Stimulated activated effector memory CD8-positive, alpha-beta T cell treated with anti-CD3 and anti-CD28 coated beads, Interleukin-12 subunit alpha, Interleukin-12 subunit beta, amount 100 ng/mL, for 72 hours (primary cell): ENCODE measurements around the gene POLD2.
A peak's percentile ranks its signal among the peaks of the same experiment; 100 is the strongest.

Experiments
- ATAC-seq: fragments of 150-1000 bp; cut with Tn5 transposase; 2 replicates; pipeline ENCODE4 v1.10.0; 2021
- DNase-seq, 2 donors: peaks; one replicate each; pipeline ENCODE4 v3.0.0; 2021 to 2022; ENCODE audit warnings: low spot score in 2 of 2
- H3K27ac Mint-ChIP-seq: one replicate; pipeline ENCODE4 v1.8.0; 2022; ENCODE audit warnings: mild to moderate bottlenecking, mixed read lengths
- H3K36me3 Mint-ChIP-seq: one replicate; pipeline ENCODE4 v1.8.0; 2022; ENCODE audit warnings: mild to moderate bottlenecking, mixed read lengths
- H3K4me1 Mint-ChIP-seq: one replicate; pipeline ENCODE4 v1.8.0; 2022; ENCODE audit warnings: mixed read lengths
- H3K4me3 Mint-ChIP-seq: one replicate; pipeline ENCODE4 v1.8.0; 2022; ENCODE audit warnings: mild to moderate bottlenecking, mixed read lengths
- H3K9me3 Mint-ChIP-seq: one replicate; pipeline ENCODE4 v1.8.0; 2022; ENCODE audit warnings: mixed read lengths

POLD2 gene

DNA sequence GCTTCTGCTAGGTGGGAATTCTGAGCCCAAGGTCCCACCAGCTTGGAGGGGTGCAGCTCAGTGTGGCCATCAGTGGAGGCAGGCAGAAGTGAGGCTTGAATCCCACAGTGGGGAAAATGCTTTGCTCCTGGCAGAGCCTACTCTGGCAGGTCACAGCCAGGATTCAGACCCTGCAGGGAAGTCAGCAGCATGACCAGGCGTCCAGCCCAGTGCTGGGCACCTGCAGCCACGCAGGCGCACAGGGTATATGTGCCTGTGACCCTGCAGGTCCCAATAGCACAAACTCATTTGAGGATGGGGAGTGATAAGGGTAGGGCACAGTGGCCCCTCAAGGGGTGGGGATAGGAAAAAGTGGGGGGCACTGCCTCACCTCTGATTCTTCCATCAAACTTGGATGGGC, 27.6 kb downstream of the POLD2 start:
- no peak for ATAC-seq
- peaks cover 10% of the 10 kb centered on the region for H3K4me1 Mint-ChIP-seq
- H3K36me3 Mint-ChIP-seq, result no peaks in the 10 kb centered on the region
- no peak for DNase-seq
- no peak overlapping the region for H3K4me3 Mint-ChIP-seq
- H3K27ac Mint-ChIP-seq, result no peak overlapping the region
- no peaks in the 10 kb centered on the region for H3K9me3 Mint-ChIP-seq

DNA sequence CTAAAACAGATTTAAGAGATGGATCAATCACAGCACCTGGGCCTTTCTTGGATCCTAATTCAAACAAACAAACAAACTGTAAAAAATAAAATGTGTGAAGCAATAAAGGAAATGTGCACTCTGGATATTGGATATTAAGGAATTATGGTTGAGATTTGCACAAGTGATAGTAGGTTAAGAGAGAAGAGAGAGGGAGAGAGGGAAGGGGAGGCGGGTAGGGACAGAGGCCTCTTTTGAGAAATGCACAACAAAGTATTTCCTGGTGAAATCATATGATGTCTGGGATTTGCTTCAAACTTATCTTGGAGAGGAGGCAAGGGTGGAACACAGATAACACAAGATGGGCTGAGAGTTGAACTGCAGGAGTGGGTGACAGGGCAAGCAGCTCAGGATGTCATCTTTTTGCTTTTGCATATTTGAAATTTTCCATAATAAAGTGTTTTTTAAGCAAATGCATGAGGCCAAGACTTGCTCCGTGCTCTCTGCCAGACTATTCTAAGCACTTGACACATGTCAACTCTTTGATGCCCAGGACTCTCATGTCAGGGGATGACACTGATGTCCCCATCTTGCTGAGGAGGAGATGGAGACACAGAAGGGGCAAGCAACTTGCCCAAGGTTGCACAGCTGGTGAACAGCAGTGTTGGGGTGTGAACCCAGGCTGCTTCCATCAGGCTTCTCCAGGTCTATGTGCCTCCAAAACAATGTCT, 28.3 kb downstream of the POLD2 start:
- Mint-ChIP-seq H3K4me1 (peaks cover 10% of the 10 kb centered on the region), H3K36me3 (no peaks in the 10 kb centered on the region), H3K27ac (peak overlapping the region; percentile 46), H3K9me3 (no peaks in the 10 kb centered on the region), H3K4me3 (no peak overlapping the region)
- DNase-seq, result no peak
- ATAC-seq, result no peak

DNA sequence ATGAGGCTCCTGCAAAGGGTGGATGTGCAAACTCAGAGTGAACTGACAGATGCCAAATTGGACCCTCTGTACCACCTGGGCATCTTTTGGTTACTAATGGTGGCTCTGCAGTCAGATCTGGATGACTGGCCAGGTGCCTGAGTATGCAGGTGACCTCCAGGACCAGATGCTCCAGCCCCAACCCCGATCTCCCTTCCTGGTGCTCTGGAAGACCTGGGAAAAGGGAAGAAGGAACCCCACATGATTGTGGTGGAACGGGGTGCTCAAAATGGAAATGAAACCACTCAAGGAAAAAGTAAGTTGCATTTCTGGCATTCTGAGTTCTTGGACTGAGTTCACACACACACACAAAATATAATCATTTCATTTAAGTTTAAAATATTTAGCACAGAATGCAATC, 29.0 kb downstream of the POLD2 start:
- peak overlapping the region; percentile 46 for H3K27ac Mint-ChIP-seq
- no peak for ATAC-seq

DNA sequence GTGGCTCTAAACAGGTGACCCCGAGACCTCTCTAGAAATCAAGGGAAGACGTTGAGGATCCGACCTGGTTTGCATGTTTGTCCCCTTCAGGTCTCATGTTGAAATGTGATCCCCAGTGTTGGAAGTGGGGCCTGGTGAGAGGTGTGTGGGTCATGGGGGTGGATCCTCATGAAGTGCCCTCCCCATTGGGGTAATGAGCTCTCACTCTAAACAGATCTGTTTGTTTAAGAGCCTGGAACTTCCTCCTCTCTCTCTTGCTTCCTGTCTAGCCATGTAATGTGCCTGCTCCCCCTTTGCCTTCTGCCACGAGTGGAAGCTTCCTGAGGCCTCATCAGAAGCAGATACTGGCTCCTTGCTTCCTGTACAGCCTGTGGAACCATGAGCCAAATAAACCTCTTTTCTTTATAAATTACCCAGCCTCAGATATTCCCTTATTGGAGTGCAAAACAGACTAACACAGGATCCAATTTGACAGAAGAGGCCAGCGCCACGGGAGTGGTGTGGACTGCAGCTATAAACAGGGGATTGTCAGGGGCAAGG, 30.2 kb downstream of the POLD2 start:
- no peaks in the 10 kb centered on the region for H3K36me3 Mint-ChIP-seq
- no peak overlapping the region for H3K4me3 Mint-ChIP-seq
- H3K9me3 Mint-ChIP-seq, result no peaks in the 10 kb centered on the region
- no peak for DNase-seq
- ATAC-seq, result no peak
- H3K4me1 Mint-ChIP-seq, result peaks cover 10% of the 10 kb centered on the region
- no peak overlapping the region for H3K27ac Mint-ChIP-seq

More for the DNA sequence above, 29.0 kb downstream of the POLD2 start:
- DNase-seq, result no peak
- H3K9me3 Mint-ChIP-seq, result no peaks in the 10 kb centered on the region
- H3K36me3 Mint-ChIP-seq, result no peaks in the 10 kb centered on the region
- peaks cover 10% of the 10 kb centered on the region for H3K4me1 Mint-ChIP-seq
- H3K4me3 Mint-ChIP-seq, result no peak overlapping the region

DNA sequence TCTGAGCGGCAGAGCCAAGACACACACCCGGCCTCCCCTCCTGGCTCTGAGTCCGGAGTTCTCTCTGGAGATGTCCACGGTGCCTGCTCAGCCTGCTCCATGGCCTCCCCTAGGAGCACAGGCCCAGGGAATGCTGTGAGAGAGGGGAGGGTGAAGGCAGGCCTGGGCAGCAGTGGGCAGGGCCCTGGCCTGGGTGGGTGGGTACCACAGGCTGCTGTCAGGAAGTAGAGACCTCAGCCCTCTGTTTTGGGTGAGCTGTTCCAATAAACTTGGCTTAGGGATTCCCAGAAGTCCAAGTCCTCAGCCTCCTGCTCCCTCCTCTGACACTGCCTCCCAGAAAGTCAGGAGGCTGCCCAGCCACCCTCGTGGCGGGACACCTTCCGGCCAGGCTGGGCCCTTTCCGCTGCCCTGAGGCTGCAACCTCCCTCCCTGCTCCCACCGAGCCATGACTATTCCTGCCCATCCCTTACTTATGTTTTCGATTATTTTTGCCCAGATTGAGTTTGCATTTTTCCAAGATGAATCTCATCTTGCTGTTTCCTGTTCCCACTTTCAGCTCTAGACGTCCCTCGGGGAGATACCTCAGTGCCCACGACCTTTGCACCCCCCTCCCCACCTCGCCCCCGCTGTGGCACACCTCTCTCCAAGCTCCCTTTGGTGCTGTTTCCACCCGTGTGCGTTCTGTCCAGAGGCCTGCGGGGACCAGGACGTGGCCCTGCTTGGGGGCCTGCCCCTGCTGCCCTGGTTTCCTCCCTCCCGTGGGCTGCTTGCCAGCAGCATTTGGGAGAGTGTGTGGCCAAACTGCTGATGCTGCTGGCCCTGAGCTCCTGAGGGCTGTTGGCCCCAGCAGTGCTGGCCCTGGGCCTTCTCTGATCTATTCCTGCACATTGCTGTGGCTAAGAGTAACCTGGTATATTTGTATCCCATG, 35.2 kb downstream of the POLD2 start:
- Mint-ChIP-seq H3K27ac (peak overlapping the region; percentile 52), H3K36me3 (no peaks in the 10 kb centered on the region), H3K4me3 (no peak overlapping the region), H3K4me1 (peaks cover 10% of the 10 kb centered on the region), H3K9me3 (no peaks in the 10 kb centered on the region)
- no peak for DNase-seq
- ATAC-seq, result no peak

DNA sequence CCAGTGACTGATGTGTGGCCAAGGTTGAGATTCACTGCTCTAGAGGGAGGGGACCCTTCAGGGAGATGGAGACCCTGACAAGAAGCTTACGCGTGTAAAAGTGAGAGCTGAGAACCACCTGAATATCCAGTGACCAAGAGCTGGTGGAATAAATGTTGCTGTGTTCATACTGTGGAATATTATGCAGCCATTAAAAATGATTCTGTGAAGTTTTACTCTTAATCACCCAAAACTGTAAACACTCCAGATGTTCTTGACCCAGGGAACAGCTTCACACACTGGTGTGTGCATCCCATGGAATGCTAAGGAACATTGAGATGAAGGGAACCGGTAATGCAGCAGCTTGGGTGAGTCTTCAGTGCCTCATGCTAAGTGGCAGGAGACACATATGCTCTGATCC, 36.7 kb downstream of the POLD2 start:
- H3K36me3 Mint-ChIP-seq, result peaks cover 7% of the 10 kb centered on the region
- H3K27ac Mint-ChIP-seq, result no peak overlapping the region
- no peaks in the 10 kb centered on the region for H3K9me3 Mint-ChIP-seq
- DNase-seq (no peak), ATAC-seq (no peak)
- H3K4me1 Mint-ChIP-seq, result peaks cover 14% of the 10 kb centered on the region
- H3K4me3 Mint-ChIP-seq, result no peak overlapping the region

DNA sequence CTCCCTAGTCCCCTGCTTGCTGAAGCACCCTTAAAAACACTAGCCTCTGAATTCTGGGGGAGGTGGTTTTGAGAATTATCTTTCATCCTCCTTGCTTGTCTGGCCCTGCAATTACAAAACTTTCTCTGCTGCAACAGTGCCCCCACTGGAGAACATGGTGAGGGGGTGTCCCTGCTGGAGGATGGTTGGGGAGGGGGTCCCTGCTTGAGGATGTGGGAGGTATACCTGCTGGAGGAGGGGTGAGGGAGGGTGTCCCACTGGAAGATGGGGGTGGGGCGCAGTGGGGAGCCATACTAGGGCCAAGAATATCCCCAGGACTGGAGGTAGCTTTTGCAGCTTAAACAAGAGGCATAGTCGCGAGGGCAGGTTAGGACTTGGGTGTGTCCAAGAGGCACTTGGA, 37.8 kb downstream of the POLD2 start:
- ATAC-seq (no peak), DNase-seq (no peak)
- H3K27ac Mint-ChIP-seq, result no peak overlapping the region
- no peaks in the 10 kb centered on the region for H3K9me3 Mint-ChIP-seq
- no peak overlapping the region for H3K4me3 Mint-ChIP-seq
- H3K36me3 Mint-ChIP-seq, result peaks cover 14% of the 10 kb centered on the region
- H3K4me1 Mint-ChIP-seq, result peaks cover 24% of the 10 kb centered on the region

DNA sequence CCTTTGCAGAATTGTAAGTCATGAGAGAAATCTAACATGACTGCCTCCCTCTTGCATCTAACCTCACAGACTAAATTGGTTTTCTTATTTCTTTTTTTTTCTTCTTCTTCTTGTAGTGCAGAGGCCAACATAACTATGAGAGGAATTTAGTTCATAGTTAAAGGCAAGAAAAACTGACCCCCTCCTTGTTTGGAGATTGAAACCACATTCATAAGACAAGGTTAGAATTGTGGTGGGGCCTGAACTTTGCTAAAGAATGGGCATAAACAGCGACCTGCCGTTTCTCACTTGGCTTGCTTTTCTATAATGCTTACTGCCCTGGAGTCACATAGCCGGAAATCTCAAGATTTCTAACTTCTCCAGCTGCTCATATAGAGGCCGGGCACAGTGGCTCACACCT, 38.6 kb downstream of the POLD2 start:
- no peak for DNase-seq
- Mint-ChIP-seq H3K9me3 (no peaks in the 10 kb centered on the region), H3K4me3 (no peak overlapping the region), H3K27ac (no peak overlapping the region), H3K4me1 (peaks cover 26% of the 10 kb centered on the region), H3K36me3 (peaks cover 14% of the 10 kb centered on the region)
- no peak for ATAC-seq

DNA sequence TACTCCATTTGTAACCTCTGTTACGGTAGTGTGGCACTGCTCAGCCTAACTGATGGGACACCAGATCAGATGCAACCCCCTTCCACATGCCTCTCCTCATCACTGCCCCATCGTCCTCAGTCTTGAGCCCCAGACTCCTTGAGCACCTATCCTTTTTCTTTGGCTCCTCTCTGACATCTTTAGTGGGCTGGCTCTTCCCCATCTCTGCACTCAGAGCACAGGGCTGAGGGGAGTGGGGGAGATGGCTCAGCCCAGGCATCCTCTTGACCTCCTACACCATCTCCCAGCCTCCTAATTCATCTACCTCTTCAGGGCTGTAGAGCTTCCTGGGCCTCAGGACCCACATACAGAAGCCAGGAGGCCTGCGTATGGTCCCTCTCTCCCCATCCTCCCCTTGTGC, 39.6 kb downstream of the POLD2 start:
- peak overlapping the region; percentile 88 for H3K4me3 Mint-ChIP-seq
- H3K27ac Mint-ChIP-seq, result peak overlapping the region; percentile 93
- H3K36me3 Mint-ChIP-seq, result peaks cover 18% of the 10 kb centered on the region
- peaks cover 26% of the 10 kb centered on the region for H3K4me1 Mint-ChIP-seq
- DNase-seq (no peak), ATAC-seq (no peak)
- no peaks in the 10 kb centered on the region for H3K9me3 Mint-ChIP-seq

DNA sequence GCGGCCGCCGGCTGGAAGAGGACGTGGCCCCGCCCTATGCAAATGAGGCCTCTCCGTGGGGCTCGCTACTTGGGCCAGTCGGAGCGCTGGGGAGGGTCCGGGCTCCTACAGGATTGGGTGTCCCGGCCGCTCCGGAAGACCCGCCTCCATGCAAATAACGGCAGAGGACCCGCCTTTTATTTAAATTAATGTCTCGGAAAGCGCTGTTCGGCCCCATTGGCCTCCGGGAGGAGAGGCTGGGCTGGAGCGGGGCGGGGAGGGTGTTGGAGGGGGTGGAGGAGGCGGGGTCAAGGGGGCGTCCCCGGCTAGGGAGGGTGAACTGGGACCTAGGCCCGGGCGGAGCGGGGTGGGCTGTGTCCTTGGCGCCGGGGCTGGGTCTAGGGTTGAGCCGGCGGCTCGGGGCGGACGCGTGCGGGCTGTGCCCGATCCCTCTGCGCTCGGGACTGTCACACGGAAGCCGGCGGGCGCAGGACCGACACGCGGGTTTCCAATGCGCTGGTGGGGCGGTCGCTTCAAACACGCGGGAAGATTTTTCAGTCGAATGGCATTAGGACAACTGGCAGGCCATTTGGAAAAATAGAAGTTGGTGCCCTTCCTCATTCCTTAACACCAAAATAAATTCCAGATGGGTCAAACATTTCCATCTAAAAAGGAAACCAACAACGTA, 40.7 kb downstream of the POLD2 start:
- Mint-ChIP-seq H3K4me3 (peak overlapping the region; percentile 88), H3K36me3 (peaks cover 30% of the 10 kb centered on the region), H3K27ac (peak overlapping the region; percentile 93), H3K4me1 (peaks cover 36% of the 10 kb centered on the region), H3K9me3 (no peaks in the 10 kb centered on the region)
- DNase-seq, result peak; percentile 79 to 95
- ATAC-seq, result peak; percentile 96

DNA sequence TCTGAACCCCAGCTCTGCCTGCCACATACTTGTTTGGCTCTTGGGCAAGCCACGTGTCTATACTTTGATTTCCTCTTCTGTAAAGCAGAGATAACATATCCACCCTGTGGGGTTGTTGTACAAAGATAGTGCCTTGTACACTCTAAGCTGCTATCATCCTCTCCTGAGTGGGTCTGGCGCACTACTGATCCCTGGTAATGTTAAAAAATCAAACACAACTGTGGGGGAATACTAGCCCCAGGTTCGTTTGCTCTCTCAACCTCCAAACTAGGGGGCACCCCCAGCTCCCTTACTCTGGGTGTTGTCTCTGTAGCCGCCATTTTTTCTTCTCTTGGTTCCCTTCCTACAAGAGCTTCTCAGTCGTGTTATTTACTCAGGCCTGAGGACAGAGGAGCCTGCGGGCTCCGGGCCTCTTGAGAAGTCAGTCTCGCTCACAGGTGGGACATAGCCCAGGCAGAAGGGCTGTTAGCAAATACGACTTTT, 42.0 kb downstream of the POLD2 start:
- Mint-ChIP-seq H3K9me3 (no peaks in the 10 kb centered on the region), H3K4me3 (peak overlapping the region; percentile 88), H3K4me1 (peaks cover 41% of the 10 kb centered on the region), H3K36me3 (peaks cover 43% of the 10 kb centered on the region), H3K27ac (peak overlapping the region; percentile 93)
- DNase-seq, result no peak
- ATAC-seq, result no peak

DNA sequence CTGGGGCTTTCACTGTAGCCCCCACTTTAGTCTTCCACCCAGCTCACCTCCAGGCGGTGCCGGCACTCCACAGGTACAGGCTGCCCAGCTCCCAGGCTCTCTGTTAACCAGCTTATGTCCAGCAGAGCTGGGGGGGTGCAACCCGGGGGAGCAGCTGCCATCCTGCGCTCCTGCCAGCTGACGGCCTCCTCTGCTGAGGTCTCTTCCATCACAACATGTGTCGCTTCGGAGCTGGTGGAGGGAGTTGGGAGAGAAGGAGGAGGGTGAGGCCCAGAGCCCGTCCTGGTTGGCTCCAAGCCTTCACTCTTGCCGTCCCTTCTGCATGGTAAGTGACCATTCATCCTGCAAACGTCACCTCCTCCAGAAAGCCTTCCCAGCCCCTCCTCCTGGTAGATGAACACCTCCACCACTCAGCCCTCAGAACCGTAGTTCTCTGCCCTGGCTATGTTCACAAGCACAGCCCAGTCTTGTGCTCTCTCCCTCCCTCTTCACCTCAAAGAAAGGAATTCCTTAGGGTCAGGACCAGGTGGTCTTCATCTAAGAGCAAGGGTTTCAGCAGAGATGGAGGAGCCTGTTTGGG, 42.6 kb downstream of the POLD2 start:
- Mint-ChIP-seq H3K4me1 (peaks cover 41% of the 10 kb centered on the region), H3K9me3 (no peaks in the 10 kb centered on the region), H3K4me3 (peak overlapping the region; percentile 88), H3K36me3 (peaks cover 49% of the 10 kb centered on the region), H3K27ac (peak overlapping the region; percentile 93)
- ATAC-seq (no peak), DNase-seq (no peak)

DNA sequence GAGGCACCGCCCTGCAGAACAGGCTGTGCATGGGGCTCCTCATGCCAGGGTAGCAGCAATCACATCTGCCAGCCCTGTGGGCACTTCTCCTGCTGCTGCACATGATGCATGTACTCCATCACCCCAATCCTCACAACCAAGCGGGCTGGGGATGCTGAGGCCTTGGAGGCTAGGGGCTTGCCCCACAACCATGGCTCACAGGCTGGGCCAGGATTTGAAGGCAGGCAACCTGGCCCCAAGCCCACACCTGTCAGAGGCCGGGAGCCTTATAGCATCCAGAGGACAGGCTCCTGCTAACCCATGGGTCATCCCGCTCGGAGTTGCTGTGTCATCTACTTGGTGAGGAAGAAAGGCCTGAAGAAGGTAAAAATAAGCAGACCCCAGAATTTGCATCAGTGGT, 43.2 kb downstream of the POLD2 start:
- ATAC-seq (no peak), DNase-seq (no peak)
- Mint-ChIP-seq H3K27ac (peak overlapping the region; percentile 93), H3K36me3 (peaks cover 55% of the 10 kb centered on the region), H3K9me3 (no peaks in the 10 kb centered on the region), H3K4me3 (peak overlapping the region; percentile 88), H3K4me1 (peaks cover 41% of the 10 kb centered on the region)

DNA sequence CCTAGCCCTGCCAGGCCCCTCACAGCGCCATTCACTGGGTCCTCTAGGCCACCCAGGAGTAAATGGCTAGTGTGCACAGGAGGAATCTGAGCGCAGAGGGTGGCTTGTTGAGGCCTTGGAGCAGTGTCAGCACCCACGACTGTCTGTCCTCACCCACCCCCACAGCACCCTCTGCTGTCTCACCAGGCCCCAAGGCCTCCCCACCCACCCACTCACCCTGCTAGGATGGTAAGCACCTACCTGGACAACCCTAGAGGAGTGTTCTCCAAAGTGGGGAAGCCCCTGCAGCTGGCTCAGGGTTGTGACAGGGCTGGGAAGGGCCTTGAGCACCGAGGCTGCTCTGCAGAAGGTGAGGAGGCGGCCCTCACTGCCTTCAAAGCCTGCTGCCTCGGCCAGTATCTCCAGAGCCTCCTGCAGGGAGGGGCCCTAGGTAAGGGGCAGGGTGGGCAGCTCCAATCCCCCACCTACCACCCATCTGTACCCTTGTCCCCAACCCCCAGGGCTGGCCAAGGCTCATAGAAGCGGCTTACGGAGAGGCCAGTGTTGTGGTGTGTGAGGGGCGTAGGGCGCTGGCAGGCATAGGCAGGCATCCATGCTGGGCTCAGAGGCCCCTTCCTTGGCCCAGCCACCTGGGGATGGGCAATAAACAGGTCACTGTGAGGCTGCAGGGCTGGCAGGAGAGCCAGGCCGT, 43.9 kb downstream of the POLD2 start:
- Mint-ChIP-seq H3K4me3 (peak overlapping the region; percentile 88), H3K27ac (no peak overlapping the region), H3K9me3 (no peaks in the 10 kb centered on the region), H3K36me3 (peaks cover 62% of the 10 kb centered on the region), H3K4me1 (peaks cover 42% of the 10 kb centered on the region)
- ATAC-seq (no peak), DNase-seq (no peak)
